ENCODE results near the gene COL11A1.
"Not testable (repeated sequence)": the region's sequence is repeated elsewhere in the genome, so short reads cannot be mapped to it uniquely, and the experiment has no call there.

COL11A1 gene

DNA sequence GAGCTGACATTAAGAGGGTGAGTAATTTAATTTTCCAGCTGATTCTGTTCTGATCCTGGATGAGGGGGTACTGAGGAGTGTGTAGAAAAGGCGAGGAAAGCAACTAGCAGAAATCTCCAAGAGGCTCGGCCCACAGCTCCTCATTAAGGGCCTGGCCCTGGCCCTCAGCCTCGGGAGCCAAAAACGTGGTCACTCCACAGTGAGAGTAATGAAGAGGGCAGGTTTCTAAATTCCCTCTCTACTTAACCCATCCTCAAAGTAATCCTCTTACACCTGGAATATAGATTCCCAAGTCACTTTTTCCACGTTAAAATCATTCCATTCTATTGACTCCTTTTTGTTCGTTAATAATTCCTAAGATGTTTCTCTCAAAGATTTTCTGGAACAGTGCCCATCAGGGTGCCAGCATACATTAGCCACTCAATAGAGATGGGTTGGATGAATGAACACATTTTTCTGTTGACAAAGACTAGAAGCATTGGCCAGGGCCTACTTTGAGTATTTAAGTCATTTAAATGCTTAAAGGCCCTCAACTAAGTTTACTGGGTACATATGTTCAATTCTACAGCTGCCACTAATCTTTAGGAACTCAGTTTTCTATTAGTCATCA is 1.1 kb upstream of the COL11A1 start:
- H3K9me3 Mint-ChIP-seq, result peaks cover 0 to 3% of the 10 kb centered on the region in 2 donors
- H3K27me3 Mint-ChIP-seq, result peaks cover 33% of the 10 kb centered on the region in 2 donors
- DNase-seq (no peak), ATAC-seq (replicated peaks) (no peak)
- no peak overlapping the region for H3K27ac Mint-ChIP-seq
- no peaks in the 10 kb centered on the region for H3K36me3 Mint-ChIP-seq
- peaks cover 7 to 15% of the 10 kb centered on the region in 2 donors for H3K4me1 Mint-ChIP-seq
- no peak overlapping the region for H3K4me3 Mint-ChIP-seq

DNA sequence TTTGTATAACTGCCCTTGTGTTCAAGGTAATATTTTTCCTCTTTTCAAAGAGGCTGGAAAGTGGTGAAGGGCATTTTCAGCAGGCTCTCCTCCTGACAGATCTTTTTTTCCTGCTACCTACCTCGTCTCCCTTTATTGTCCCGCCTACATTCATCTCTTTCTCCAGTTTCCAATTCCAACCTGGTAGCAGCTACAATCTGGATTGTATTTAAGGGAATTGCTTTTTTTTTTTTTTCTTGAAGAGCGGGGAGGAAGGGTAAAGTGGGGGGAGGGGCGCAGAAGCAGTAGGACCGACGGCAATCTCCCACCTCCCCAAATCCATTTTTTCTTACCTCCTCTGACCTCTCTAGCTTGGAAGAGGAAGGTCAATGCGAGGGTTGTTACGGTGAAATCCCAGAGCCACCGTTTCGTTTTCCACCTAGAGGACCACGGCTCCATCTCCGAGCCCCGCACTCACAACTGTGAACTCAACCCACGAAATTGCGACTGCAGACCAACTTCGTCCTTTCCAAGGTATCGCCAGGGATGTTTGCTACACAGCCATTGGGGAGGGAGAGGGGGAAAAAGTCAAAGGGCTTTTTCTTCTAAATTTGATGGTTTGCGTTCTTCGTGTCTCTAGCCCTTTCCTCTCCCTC is 464 bp downstream of the COL11A1 start:
- peaks cover 0 to 3% of the 10 kb centered on the region in 2 donors for H3K9me3 Mint-ChIP-seq
- H3K36me3 Mint-ChIP-seq, result no peaks in the 10 kb centered on the region

DNA sequence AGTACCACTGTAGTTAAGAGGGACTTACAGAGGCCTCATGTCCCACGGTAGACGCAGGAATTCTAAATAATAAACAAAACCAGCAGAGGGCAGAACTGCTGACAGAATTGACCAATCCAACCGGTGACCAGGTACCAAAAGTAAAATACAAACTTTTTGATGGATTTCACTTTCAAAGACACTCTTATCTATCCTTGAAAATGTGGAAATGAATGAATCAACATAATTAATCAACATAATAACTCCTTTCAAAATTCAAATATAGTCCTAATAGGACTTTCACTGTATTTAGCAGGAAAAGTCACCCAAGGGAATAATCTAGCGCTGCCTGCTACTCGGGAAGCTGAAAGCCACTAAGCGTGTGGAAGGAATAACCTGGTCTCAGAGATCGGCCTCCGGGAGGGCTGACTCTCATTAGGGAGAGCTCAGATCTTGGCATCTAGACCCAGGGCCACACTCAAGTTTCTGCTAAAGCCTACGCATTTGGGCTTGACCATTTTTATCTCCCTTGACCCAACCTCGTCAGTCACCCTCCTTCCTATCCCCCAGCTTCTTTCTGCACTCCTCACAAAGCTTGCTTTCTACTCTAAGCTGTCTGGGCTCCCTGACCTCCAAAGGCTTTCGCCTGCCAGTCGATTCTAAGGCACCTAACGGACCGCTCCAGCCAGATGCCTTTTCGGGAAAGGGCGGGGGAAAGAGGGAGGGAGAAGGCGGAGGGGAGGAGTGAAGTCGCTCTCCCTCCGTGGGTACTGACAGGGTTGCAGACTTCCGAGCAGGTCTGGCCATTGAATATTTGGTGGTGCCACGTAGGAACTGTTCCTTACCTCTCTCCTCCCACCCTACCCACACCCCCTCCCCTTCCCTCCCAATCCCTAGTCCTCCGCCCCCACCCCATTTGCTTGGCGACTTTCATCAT is 1.6 kb downstream of the COL11A1 start:
- peaks cover 7 to 15% of the 10 kb centered on the region in 2 donors for H3K4me1 Mint-ChIP-seq
- H3K36me3 Mint-ChIP-seq, result no peaks in the 10 kb centered on the region
- DNase-seq (no peak), ATAC-seq (replicated peaks) (peak; percentile 60 to 62)
- peak overlapping the region; percentile 7 to 47 for H3K4me3 Mint-ChIP-seq
- H3K27ac Mint-ChIP-seq, result no peak overlapping the region
- peaks cover 0 to 3% of the 10 kb centered on the region in 2 donors for H3K9me3 Mint-ChIP-seq
- H3K27me3 Mint-ChIP-seq, result peaks cover 33% of the 10 kb centered on the region in 2 donors

More for the DNA sequence above, 464 bp downstream of the COL11A1 start:
- no peak for DNase-seq
- Mint-ChIP-seq H3K4me1 (peaks cover 7 to 15% of the 10 kb centered on the region in 2 donors), H3K27me3 (peaks cover 33% of the 10 kb centered on the region in 2 donors), H3K27ac (no peak overlapping the region), H3K4me3 (no peak overlapping the region)
- no peak for ATAC-seq (replicated peaks)

- ATAC-seq (replicated peaks) (no peak), DNase-seq (no peak)
- no peak overlapping the region for H3K27ac Mint-ChIP-seq
- H3K4me1 Mint-ChIP-seq, result no peaks in the 10 kb centered on the region
- peaks cover 0 to 2% of the 10 kb centered on the region in 2 donors for H3K27me3 Mint-ChIP-seq
- H3K4me3 Mint-ChIP-seq, result no peak overlapping the region
- no peaks in the 10 kb centered on the region for H3K36me3 Mint-ChIP-seq
- no peaks in the 10 kb centered on the region for H3K9me3 Mint-ChIP-seq
These were observed 6.9 kb downstream of the COL11A1 start for GRCh38 chr1:103101399-103101798.

DNA sequence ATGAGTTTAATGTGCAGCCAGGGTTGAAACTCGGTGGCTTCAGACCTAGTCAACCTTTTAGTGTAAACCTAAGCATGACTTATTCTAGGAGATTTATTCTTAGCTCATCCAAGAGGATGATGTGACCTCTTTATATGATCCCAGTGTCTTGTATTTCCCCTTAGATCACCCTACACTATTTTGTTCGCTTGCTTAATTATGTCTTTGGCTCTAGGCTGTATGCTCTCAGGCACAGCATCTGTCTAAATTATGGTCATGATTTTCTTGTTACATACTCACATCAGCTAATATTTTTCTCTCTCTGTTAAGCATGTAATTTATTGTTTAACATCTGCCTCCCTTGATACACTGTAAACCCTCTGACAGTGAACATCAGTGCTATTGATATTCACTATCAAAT is 19.1 kb downstream of the COL11A1 start:
- no peaks in the 10 kb centered on the region for H3K4me1 Mint-ChIP-seq
- H3K27ac Mint-ChIP-seq, result no peak overlapping the region
- DNase-seq, result no peak
- ATAC-seq (replicated peaks), result no peak
- peaks cover 0 to 3% of the 10 kb centered on the region in 2 donors for H3K9me3 Mint-ChIP-seq
- no peak overlapping the region for H3K4me3 Mint-ChIP-seq
- no peaks in the 10 kb centered on the region for H3K36me3 Mint-ChIP-seq
- no peaks in the 10 kb centered on the region for H3K27me3 Mint-ChIP-seq

DNA sequence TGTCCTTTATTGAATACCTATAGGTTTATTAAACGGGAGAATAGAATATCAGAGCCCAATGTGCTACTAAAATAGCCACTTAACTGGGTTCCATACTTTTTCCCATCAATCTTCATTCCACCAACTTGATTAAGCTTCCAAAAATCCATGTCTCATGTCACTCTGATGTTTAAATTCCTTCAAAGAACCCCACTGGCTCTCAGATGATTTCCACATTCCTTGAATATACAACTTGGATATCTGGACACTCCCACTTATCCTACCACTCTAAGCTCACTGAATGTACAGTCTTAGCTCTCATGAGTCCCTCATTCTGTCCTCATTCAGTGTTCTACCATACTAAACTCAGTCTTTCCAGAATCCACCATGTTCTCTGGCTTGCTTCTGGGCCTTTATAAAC is 21.1 kb downstream of the COL11A1 start:
- DNase-seq (no peak), ATAC-seq (replicated peaks) (peak in 1 of 2 donors; percentile 10)
- no peaks in the 10 kb centered on the region for H3K27me3 Mint-ChIP-seq
- no peaks in the 10 kb centered on the region for H3K36me3 Mint-ChIP-seq
- H3K4me1 Mint-ChIP-seq, result no peaks in the 10 kb centered on the region
- peaks cover 0 to 2% of the 10 kb centered on the region in 2 donors for H3K9me3 Mint-ChIP-seq
- H3K27ac Mint-ChIP-seq, result no peak overlapping the region
- H3K4me3 Mint-ChIP-seq, result no peak overlapping the region

DNA sequence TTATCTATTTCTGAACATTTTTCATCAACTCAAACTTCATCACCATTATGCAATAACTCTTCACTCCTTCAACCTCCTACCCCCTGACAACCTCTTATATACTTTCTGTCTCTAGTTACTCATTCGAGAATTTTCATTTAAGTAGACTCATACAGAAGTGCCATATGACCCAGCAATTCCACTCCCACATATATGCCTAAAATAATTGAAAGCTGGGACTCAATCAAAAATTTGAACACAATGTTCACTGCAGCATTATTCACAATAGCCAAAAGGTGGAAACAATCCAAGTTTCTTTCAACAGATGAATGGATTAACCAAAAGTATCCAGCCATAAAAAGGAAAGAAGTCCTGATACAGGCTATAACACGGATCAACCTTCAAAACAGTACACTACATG is 24.1 kb downstream of the COL11A1 start:
- ATAC-seq (replicated peaks) (no peak), DNase-seq (no peak)
- H3K36me3 Mint-ChIP-seq, result no peaks in the 10 kb centered on the region
- H3K9me3 Mint-ChIP-seq, result no peaks in the 10 kb centered on the region
- H3K4me1 Mint-ChIP-seq, result no peaks in the 10 kb centered on the region
- H3K4me3 Mint-ChIP-seq, result no peak overlapping the region
- no peaks in the 10 kb centered on the region for H3K27me3 Mint-ChIP-seq
- H3K27ac Mint-ChIP-seq, result no peak overlapping the region

GRCh38 chr1:103075316-103076000 is 32.9 kb downstream of the COL11A1 start:
- DNase-seq (no peak), ATAC-seq (replicated peaks) (no peak)
- Mint-ChIP-seq H3K4me3 (no peak overlapping the region), H3K4me1 (no peaks in the 10 kb centered on the region), H3K27ac (no peak overlapping the region), H3K9me3 (no peaks in the 10 kb centered on the region), H3K27me3 (no peaks in the 10 kb centered on the region), H3K36me3 (no peaks in the 10 kb centered on the region)

DNA sequence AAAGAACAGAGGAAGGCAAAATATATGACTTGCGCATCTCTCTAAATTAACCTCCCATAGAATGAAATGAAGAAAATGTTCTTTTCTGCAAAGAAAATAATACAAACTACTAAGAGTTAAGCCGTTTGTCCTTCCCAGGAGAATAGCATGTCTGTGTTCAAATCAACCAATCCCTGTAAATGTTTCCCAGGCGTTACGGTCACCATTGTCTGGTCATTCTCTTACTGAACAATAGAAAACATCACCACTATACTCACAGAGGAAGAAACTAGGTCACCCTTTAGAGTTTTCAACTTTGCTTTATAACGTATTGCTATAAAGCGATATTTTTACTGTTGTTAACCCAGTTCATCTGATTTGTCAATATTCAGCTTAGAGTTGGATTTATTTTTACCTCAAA is 34.1 kb downstream of the COL11A1 start:
- no peaks in the 10 kb centered on the region for H3K9me3 Mint-ChIP-seq

DNA sequence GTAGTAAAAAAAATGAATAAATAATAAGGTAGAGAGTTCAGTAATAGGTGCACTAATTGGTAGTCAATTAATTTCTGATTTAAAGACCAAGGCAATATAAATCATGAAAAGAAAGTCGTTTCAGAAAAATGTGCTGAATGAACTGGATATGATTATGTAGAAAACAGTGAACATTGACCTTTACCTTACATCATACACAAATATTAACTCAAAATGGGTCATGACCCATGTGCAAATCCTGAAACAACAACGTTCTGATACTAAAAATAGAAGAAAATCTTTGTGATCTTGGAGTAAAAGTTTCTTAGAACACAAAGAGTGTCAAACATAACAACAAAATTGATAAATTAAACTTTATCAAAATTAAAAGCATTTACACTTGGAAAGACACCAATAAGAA is 39.1 kb downstream of the COL11A1 start:
- DNase-seq, result no peak
- Mint-ChIP-seq H3K27ac (no peak overlapping the region), H3K27me3 (no peaks in the 10 kb centered on the region), H3K36me3 (no peaks in the 10 kb centered on the region), H3K4me1 (no peaks in the 10 kb centered on the region), H3K4me3 (no peak overlapping the region), H3K9me3 (no peaks in the 10 kb centered on the region)
- ATAC-seq (replicated peaks), result no peak

More for the DNA sequence above, 34.1 kb downstream of the COL11A1 start:
- Mint-ChIP-seq H3K27ac (no peak overlapping the region), H3K4me1 (no peaks in the 10 kb centered on the region), H3K27me3 (no peaks in the 10 kb centered on the region), H3K36me3 (no peaks in the 10 kb centered on the region), H3K4me3 (no peak overlapping the region)
- DNase-seq (no peak), ATAC-seq (replicated peaks) (no peak)

- H3K27me3 Mint-ChIP-seq, result no peaks in the 10 kb centered on the region
- no peak overlapping the region for H3K27ac Mint-ChIP-seq
- DNase-seq, result no peak
- H3K9me3 Mint-ChIP-seq, result no peaks in the 10 kb centered on the region
- no peak for ATAC-seq (replicated peaks)
- H3K4me1 Mint-ChIP-seq, result no peaks in the 10 kb centered on the region
- H3K36me3 Mint-ChIP-seq, result no peaks in the 10 kb centered on the region
- H3K4me3 Mint-ChIP-seq, result no peak overlapping the region
These were observed 44.4 kb downstream of the COL11A1 start for GRCh38 chr1:103063921-103064320.

- Mint-ChIP-seq H3K4me1 (no peaks in the 10 kb centered on the region), H3K27me3 (no peaks in the 10 kb centered on the region), H3K27ac (no peak overlapping the region), H3K36me3 (no peaks in the 10 kb centered on the region), H3K4me3 (no peak overlapping the region), H3K9me3 (no peaks in the 10 kb centered on the region)
- DNase-seq, result no peak
- ATAC-seq (replicated peaks), result no peak
These were observed 49.9 kb downstream of the COL11A1 start for GRCh38 chr1:103058391-103058790.

GRCh38 chr1:103056423-103056822 is 51.9 kb downstream of the COL11A1 start:
- ATAC-seq (replicated peaks) (no peak), DNase-seq (no peak)
- no peak overlapping the region for H3K27ac Mint-ChIP-seq
- no peaks in the 10 kb centered on the region for H3K4me1 Mint-ChIP-seq
- H3K27me3 Mint-ChIP-seq, result no peaks in the 10 kb centered on the region
- no peaks in the 10 kb centered on the region for H3K36me3 Mint-ChIP-seq
- H3K9me3 Mint-ChIP-seq, result peaks cover 0 to 1% of the 10 kb centered on the region in 2 donors
- H3K4me3 Mint-ChIP-seq, result no peak overlapping the region

GRCh38 chr1:103028110-103028509 is 80.2 kb downstream of the COL11A1 start:
- DNase-seq; H3K9me3 Mint-ChIP-seq; H3K36me3 Mint-ChIP-seq; H3K4me3 Mint-ChIP-seq; H3K27me3 Mint-ChIP-seq; H3K4me1 Mint-ChIP-seq; H3K27ac Mint-ChIP-seq; ATAC-seq (replicated peaks): not testable (repeated sequence)
